ENCODE results near the gene TRAM2.
A peak's percentile ranks its signal among the peaks of the same experiment; 100 is the strongest.

TRAM2 gene

DNA sequence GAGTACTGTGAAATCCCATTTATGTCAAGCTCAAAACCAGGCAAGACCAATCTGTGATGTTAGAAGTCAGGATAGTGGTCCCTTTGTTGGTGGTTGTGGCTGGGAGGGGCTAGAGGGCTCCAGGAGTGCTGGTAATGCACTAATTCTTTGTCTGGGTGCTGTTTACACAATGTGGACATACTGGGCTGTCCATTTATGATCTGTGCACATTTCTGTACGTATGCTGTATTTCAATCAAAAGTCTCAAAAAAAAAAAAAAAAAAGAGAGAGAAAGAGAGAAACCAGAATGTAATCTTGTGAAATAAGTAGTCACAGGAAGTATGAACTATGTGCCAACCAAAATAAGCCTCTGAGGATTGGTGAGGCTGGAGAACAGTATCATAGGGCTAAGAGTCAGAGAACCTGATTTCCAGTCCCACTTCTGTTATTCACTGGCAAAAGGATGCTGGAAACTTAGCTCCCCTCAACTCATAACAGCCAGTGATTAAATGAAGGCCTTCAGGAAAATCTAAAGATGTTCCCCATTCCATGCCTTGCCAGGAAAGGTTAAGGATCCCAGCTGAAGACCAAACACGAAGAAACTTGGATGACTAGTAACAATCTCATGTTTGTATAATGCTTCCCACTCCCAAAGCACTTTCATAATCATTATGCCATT is 19.6 kb upstream of the TRAM2 start:
- Histone ChIP-seq H4K20me1 (no peaks in the 10 kb centered on the region), H3K4me2 (peak overlapping the region; percentile 67 to 91 (median 83)), H3K36me3 (no peaks in the 10 kb centered on the region), H3K9me3 (replicated peaks in 1 of 11) (no peaks in the 10 kb centered on the region), H3K4me1 (peaks cover 48 to 82% (median 61%) of the 10 kb centered on the region in 10 experiments), H3K27me3 (no peaks in the 10 kb centered on the region), H3K4me3 (peak overlapping the region in 2 of 10 experiments; percentile 46 to 56; a peak in 2 of 20 replicates), H3K9ac (peak overlapping the region; percentile 23 to 77 (median 69); a peak in 19 of 22 replicates), H3K27ac (peak overlapping the region; percentile 43 to 85 (median 78))
- peak in 4 of 11 experiments; percentile 10 to 47 (median 20); a peak in 4 of 22 replicates for TF ChIP-seq Cebpa-rat (IDR thresholded peaks at IDR 0.05)

GRCh38 chr6:52595796-52596130 is 18.9 kb upstream of the TRAM2 start:
- Histone ChIP-seq H3K36me3 (no peaks in the 10 kb centered on the region), H3K27me3 (no peaks in the 10 kb centered on the region), H3K9ac (peak overlapping the region; percentile 23 to 77 (median 69); a peak in 21 of 22 replicates), H3K9me3 (replicated peaks in 1 of 11) (no peaks in the 10 kb centered on the region), H3K4me3 (peak overlapping the region in 6 of 10 experiments; percentile 5 to 56 (median 40); a peak in 11 of 20 replicates), H3K4me1 (peaks cover 48 to 82% (median 61%) of the 10 kb centered on the region in 10 experiments), H4K20me1 (no peaks in the 10 kb centered on the region), H3K4me2 (peak overlapping the region; percentile 67 to 91 (median 83)), H3K27ac (peak overlapping the region; percentile 43 to 85 (median 78); a peak in 21 of 22 replicates)
- no peak for TF ChIP-seq Cebpa-rat (IDR thresholded peaks at IDR 0.05)

DNA sequence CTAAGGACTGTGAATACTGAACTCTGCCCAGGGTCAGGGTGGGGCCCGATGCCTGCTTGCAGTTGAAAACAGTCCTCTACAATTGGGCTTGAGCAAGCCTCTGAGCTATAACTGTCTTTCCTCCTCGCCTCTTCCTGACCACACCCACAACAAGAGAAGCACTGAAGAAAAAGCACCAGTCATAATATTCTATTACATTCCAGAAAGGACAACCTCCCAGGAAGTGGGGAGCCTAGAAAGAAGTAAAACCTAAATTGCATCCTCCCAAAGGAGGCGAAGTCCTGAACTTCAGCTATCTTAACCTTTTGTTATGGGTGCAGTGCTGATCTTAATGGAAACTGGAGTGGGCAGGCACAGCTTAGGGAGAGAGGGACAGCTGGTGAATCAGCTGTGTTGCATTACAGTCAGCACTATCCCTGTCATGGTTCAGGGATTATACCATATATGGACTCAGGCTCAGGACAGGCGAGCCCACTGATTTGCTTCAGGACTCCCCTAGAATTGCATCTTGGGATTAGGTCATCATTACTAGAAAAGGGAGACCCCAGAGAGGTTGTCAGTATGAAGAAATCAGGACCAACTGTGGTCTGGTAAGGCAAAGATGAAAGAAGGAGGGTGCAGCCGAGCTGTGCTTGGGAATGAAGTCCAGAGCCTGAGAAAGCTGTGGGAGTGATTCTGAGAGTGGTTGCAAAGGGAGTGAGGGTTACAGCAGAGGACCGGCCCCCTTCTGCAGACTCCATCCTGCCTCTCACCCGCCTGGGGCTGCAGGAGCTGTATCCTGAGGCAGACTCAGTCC is 18.3 kb upstream of the TRAM2 start:
- Histone ChIP-seq H3K4me1 (peaks cover 48 to 84% (median 61%) of the 10 kb centered on the region in 10 experiments), H3K9ac (peak overlapping the region; percentile 49 to 77 (median 69); a peak in 19 of 22 replicates), H3K36me3 (no peaks in the 10 kb centered on the region), H3K27ac (peak overlapping the region; percentile 55 to 85 (median 78); a peak in 21 of 22 replicates), H3K27me3 (no peaks in the 10 kb centered on the region), H3K4me3 (peak overlapping the region in 8 of 10 experiments; percentile 7 to 56 (median 38); a peak in 13 of 20 replicates), H3K9me3 (replicated peaks in 1 of 11) (no peaks in the 10 kb centered on the region), H4K20me1 (no peaks in the 10 kb centered on the region), H3K4me2 (peak overlapping the region; percentile 67 to 91 (median 83))
- peak in 7 of 11 experiments; percentile 24 to 86 (median 44); a peak in 7 of 22 replicates for TF ChIP-seq Cebpa-rat (IDR thresholded peaks at IDR 0.05)

DNA sequence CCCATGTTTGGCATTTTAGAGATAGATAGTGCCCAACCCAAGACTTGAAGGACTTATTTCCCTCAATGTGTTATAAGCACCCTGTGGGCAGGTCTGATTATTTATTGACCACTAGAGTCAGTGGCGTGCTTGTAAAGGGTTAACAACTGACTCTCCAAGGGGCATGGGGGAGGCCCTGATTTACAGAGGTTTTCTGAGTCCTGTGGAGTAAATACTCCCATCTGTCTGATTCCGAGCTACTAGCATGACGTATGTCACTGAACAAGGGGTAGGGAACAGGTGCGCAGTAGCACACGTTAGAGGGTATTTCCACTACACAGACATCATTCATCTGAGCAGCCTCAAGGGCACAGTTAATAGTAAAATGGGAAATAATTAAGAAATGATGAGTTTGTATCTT is 17.4 kb upstream of the TRAM2 start:
- Histone ChIP-seq H3K36me3 (no peaks in the 10 kb centered on the region), H3K4me2 (peak overlapping the region; percentile 67 to 91 (median 83)), H3K27ac (peak overlapping the region; percentile 55 to 85 (median 78); a peak in 20 of 22 replicates), H3K4me1 (peaks cover 48 to 83% (median 60%) of the 10 kb centered on the region in 10 experiments), H3K4me3 (peak overlapping the region in 1 of 10 experiments; percentile 56; a peak in 1 of 20 replicates), H4K20me1 (no peaks in the 10 kb centered on the region), H3K27me3 (no peaks in the 10 kb centered on the region), H3K9me3 (replicated peaks in 1 of 11) (no peaks in the 10 kb centered on the region), H3K9ac (peak overlapping the region in 8 of 11 experiments; percentile 49 to 77 (median 66); a peak in 11 of 22 replicates)
- no peak for TF ChIP-seq Cebpa-rat (IDR thresholded peaks at IDR 0.05)

DNA sequence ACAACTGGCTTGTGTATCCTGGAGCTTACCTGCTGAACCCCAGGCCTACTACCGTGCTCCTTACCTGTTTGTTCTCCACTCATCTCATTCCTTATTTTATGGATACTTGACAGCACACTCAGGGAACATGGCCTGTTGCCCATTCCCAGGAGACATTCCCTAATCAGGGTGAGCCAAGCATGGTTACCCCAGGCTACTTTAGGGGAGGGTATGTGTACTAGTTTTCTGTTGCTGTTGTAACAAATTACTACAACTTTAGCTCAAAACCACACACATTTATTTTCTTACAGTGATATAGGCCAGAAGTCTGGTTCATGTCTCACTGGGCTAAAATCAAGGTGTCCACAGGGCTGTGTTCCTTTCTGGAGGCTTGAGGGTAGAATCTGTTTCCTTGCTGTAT is 15.0 kb upstream of the TRAM2 start:
- H4K20me1 ChIP-seq = no peaks in the 10 kb centered on the region
- H3K27me3 ChIP-seq = no peaks in the 10 kb centered on the region
- no peaks in the 10 kb centered on the region for H3K36me3 ChIP-seq
- peaks cover 31 to 75% (median 36%) of the 10 kb centered on the region in 10 experiments for H3K4me1 ChIP-seq
- no peak for TF ChIP-seq Cebpa-rat (IDR thresholded peaks at IDR 0.05)
- no peaks in the 10 kb centered on the region for H3K9me3 ChIP-seq (replicated peaks in 1 of 11)
- H3K27ac ChIP-seq = no peak overlapping the region
- H3K4me2 ChIP-seq = no peak overlapping the region
- H3K9ac ChIP-seq = no peak overlapping the region
- H3K4me3 ChIP-seq = no peak overlapping the region

GRCh38 chr6:52590152-52590891 is 13.5 kb upstream of the TRAM2 start:
- Histone ChIP-seq H3K4me1 (peaks cover 16 to 60% (median 21%) of the 10 kb centered on the region in 10 experiments), H3K9ac (no peak overlapping the region), H3K4me3 (no peak overlapping the region), H3K27ac (no peak overlapping the region), H3K27me3 (no peaks in the 10 kb centered on the region), H3K36me3 (no peaks in the 10 kb centered on the region), H3K4me2 (0 out of 22 replicates have a peak overlapping the region, but pooled peaks of 2 of the 11 experiments have one; percentile 1 to 8), H3K9me3 (replicated peaks in 1 of 11) (no peaks in the 10 kb centered on the region), H4K20me1 (no peaks in the 10 kb centered on the region)
- no peak for TF ChIP-seq Cebpa-rat (IDR thresholded peaks at IDR 0.05)

- no peaks in the 10 kb centered on the region for H3K27me3 ChIP-seq
- H3K4me1 ChIP-seq = peaks cover 0 to 44% (median 5%) of the 10 kb centered on the region in 10 experiments; a peak in 15 of 20 replicates
- no peaks in the 10 kb centered on the region for H3K9me3 ChIP-seq (replicated peaks in 1 of 11)
- H3K4me2 ChIP-seq = peak overlapping the region in 3 of 11 experiments; percentile 17 to 52 (median 46); a peak in 6 of 22 replicates
- TF ChIP-seq Cebpa-rat (IDR thresholded peaks at IDR 0.05) = no peak
- no peak overlapping the region for H3K4me3 ChIP-seq
- H3K36me3 ChIP-seq = no peaks in the 10 kb centered on the region
- H4K20me1 ChIP-seq = no peaks in the 10 kb centered on the region
- H3K27ac ChIP-seq = no peak overlapping the region
- H3K9ac ChIP-seq = no peak overlapping the region
Observed at GRCh38 chr6:52588710-52589091, 11.8 kb upstream of the TRAM2 start.

DNA sequence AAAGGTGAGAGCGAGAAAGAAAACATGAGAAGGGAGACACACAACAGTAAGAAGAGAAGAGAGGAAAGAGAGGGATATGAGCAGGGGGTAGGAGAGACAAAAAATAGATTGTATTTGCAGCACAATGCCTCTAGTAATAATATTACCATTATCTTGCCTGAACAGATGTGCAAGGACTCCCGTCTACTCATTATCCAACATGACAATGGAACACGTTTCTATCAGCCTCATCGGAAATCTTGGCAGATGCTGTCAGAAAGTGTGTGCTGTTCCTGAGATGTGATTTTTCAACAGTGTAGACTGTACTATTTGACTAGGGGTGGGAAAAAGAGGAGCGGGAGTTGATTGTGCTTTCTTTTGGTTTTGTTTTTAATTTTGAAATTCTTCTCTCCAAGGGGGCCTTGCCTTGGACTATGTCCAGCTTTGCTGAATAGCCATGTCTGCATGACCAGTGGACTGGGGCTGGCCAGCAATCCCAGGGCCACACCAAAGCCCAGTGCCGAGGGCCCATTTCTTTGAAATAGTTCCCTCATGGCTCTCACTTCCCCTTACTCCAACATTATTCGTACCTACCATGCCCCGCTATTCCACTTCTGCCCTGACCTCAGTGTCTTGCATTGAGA is 11.3 kb upstream of the TRAM2 start:
- H3K27ac ChIP-seq = no peak overlapping the region
- H3K4me1 ChIP-seq = peaks cover 0 to 39% (median under 1%) of the 10 kb centered on the region in 10 experiments; a peak in 9 of 20 replicates
- H3K27me3 ChIP-seq = no peaks in the 10 kb centered on the region
- H3K4me2 ChIP-seq = peak overlapping the region in 3 of 11 experiments; percentile 17 to 52 (median 46); a peak in 6 of 22 replicates
- no peak for TF ChIP-seq Cebpa-rat (IDR thresholded peaks at IDR 0.05)
- 0 out of 22 replicates have a peak, but pooled peaks cover 0 to under 1% (median 0%) of the 10 kb centered on the region in 11 experiments for H3K36me3 ChIP-seq
- no peak overlapping the region for H3K9ac ChIP-seq
- no peaks in the 10 kb centered on the region for H4K20me1 ChIP-seq
- H3K4me3 ChIP-seq = no peak overlapping the region
- no peaks in the 10 kb centered on the region for H3K9me3 ChIP-seq (replicated peaks in 1 of 11)
